ENCODE results near the gene CYP3A5. TPM values are rescaled to one million over a fixed set of nuclear protein-coding genes. Genes with fewer than 3 reads are reported as not detected.

CYP3A5 gene
- total and polyA plus RNA-seq, 2 experiments from 2014 or later, result 228 to 345 TPM

DNA sequence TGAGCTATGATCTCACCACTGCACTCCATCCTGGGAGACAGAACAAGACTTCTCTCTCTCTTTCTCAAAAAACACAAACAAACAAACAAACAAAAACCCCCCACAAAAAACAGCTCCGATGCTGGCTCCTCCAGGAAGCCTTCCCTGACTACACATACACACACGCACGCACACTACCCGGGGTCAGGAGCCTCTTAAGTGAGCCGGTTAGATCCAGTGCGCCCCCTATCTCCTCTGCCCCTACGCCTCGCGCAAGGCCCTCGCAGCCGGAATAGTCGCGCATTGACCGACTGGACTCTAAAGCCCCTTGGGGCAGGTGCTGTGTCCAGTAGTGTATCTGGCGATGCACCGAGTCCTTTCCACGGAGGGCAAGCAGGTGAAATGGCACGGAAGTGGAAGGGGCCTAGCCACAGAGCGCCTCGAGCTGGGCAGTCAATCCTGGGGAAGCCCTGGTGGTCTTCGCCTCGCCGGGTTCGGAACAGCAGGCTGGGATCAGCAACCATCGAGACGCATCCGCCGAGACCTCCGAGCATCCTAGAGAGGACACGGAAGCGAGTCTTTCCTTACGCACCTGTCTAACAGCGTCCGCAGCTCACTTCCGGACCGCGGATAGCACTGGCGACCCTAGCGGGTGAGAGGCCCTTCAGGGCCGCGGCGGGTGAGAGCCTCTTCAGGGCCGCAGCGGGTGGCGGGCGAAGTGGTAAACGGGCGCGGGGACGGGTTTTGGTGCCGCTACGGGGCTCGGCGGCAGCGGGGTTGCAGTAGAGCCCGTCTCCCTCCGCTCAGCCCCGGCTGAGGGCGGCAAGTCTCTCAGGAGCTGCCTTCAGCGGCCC, 63.2 kb downstream of the CYP3A5 start, which contains the start of gene ZSCAN25:
TSS of gene ZSCAN25 (plus strand) at position 588 of the 833 bp plus-strand sequence. CDS start 2,661 bp downstream, outside the sequence.
- no peak for TF ChIP-seq EZH2 (IDR thresholded peaks at IDR 0.05; ENCODE audit: borderline replicate concordance)
- TF ChIP-seq, protein P1, sequence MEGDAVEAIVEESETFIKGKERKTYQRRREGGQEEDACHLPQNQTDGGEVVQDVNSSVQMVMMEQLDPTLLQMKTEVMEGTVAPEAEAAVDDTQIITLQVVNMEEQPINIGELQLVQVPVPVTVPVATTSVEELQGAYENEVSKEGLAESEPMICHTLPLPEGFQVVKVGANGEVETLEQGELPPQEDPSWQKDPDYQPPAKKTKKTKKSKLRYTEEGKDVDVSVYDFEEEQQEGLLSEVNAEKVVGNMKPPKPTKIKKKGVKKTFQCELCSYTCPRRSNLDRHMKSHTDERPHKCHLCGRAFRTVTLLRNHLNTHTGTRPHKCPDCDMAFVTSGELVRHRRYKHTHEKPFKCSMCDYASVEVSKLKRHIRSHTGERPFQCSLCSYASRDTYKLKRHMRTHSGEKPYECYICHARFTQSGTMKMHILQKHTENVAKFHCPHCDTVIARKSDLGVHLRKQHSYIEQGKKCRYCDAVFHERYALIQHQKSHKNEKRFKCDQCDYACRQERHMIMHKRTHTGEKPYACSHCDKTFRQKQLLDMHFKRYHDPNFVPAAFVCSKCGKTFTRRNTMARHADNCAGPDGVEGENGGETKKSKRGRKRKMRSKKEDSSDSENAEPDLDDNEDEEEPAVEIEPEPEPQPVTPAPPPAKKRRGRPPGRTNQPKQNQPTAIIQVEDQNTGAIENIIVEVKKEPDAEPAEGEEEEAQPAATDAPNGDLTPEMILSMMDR (IDR thresholded peaks at IDR 0.05; ENCODE audit: poor library complexity), result peak; percentile 55
- WGBS (ENCODE audit: low lambda C conversion rate, missing lambda C conversion rate), result under 1% methylated on average over 60 of the region's 60 CpGs

DNA sequence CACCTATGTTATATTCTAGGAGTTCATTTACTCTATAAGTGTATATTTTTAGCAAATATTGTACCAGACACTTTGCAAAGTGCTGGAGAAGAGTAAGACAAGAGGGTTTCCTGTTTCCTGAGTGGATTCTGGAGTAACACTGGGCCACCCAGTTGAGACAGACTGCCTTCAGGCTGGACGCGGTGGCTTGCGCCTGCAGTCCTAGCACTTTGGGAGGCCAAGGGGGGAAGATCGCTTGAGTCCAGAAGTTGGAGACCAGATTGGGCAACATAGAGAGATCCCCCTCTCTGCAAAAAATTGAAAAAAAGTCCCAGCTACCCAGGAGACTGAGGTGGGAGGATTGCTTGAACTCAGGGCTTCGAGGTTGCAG, 63.8 kb downstream of the CYP3A5 start:
- no peak for DNase-seq (ENCODE audit: low spot score)
- H3K4me2 ChIP-seq, result peak overlapping the region; percentile 81
- H3K4me1 ChIP-seq (ENCODE audit: insufficient read depth), result peaks cover 6% of the 10 kb centered on the region
- no peaks in the 10 kb centered on the region for H3K27me3 ChIP-seq
- 91% methylated on average over 5 of the region's 5 CpGs for WGBS (ENCODE audit: low lambda C conversion rate, missing lambda C conversion rate)
- TF ChIP-seq, protein P1 (IDR thresholded peaks at IDR 0.05; ENCODE audit: poor library complexity), result no peak
- TF ChIP-seq EZH2phosphoT487 (IDR thresholded peaks at IDR 0.05; ENCODE audit: low read depth, severe bottlenecking, unreplicated experiment) (no peak), EZH2 (IDR thresholded peaks at IDR 0.05; ENCODE audit: borderline replicate concordance) (no peak)
- H4K20me1 ChIP-seq (ENCODE audit: insufficient read depth, poor library complexity, severe bottlenecking), result no peaks in the 10 kb centered on the region
- H3K79me2 ChIP-seq, result peaks cover 27% of the 10 kb centered on the region
- H3K4me3 ChIP-seq, result peak overlapping the region; percentile 76
- peak overlapping the region; percentile 98 for H2AFZ ChIP-seq
- no peaks in the 10 kb centered on the region for H3K9me2 ChIP-seq (replicated peaks; ENCODE audit: insufficient read depth)
- H3K36me3 ChIP-seq (replicated peaks; ENCODE audit: insufficient read depth, low read depth), result no peaks in the 10 kb centered on the region
- H3K9me3 ChIP-seq (ENCODE audit: low read depth), result no peaks in the 10 kb centered on the region
- H3K27ac ChIP-seq, result peak overlapping the region; percentile 89

More for the DNA sequence above, 63.2 kb downstream of the CYP3A5 start, which contains the start of gene ZSCAN25:
- no peaks in the 10 kb centered on the region for H3K27me3 ChIP-seq
- H3K79me2 ChIP-seq, result peaks cover 27% of the 10 kb centered on the region
- peak within 1 kb of the TSS; percentile 76 for H3K4me3 ChIP-seq
- peak within 1 kb of the TSS; percentile 98 for H2AFZ ChIP-seq
- peaks cover 6% of the 10 kb centered on the region for H3K4me1 ChIP-seq (ENCODE audit: insufficient read depth)
- no peaks in the 10 kb centered on the region for H4K20me1 ChIP-seq (ENCODE audit: insufficient read depth, poor library complexity, severe bottlenecking)
- no peaks in the 10 kb centered on the region for H3K9me2 ChIP-seq (replicated peaks; ENCODE audit: insufficient read depth)
- peak within 1 kb of the TSS; percentile 81 for H3K4me2 ChIP-seq
- peak; percentile 94 for DNase-seq (ENCODE audit: low spot score)
- peak within 1 kb of the TSS; percentile 89 for H3K27ac ChIP-seq
- no peaks in the 10 kb centered on the region for H3K36me3 ChIP-seq (replicated peaks; ENCODE audit: insufficient read depth, low read depth)
- H3K9me3 ChIP-seq (ENCODE audit: low read depth), result no peaks in the 10 kb centered on the region

DNA sequence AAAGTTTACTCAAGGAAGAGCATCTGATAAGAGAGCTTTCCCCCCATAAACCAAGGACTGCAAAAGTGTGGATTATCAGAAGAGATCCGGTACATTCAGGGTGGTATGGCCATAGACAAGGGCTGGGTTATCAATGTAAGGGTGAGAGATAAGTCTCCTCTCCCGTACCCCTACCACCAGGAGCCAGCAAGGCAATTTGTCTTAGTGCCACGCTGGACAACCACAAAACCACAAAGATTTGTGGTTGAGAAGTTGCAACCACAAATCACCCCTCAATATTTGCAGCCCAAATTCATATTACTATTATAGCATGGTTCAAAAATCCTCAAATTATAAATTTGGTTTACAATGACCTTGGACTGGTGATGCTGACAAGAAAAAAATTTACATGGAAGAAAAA, 65.3 kb downstream of the CYP3A5 start:
- H3K27me3 ChIP-seq, result no peaks in the 10 kb centered on the region
- WGBS (ENCODE audit: low lambda C conversion rate, missing lambda C conversion rate), result 77% methylated on average over 3 of the region's 3 CpGs

More for the DNA sequence above, 65.3 kb downstream of the CYP3A5 start:
- no peaks in the 10 kb centered on the region for H3K9me2 ChIP-seq (replicated peaks; ENCODE audit: insufficient read depth)
- H3K4me2 ChIP-seq, result no peak overlapping the region
- H3K9me3 ChIP-seq (ENCODE audit: low read depth), result no peaks in the 10 kb centered on the region
- no peak for TF ChIP-seq EZH2 (IDR thresholded peaks at IDR 0.05; ENCODE audit: borderline replicate concordance)
- TF ChIP-seq, protein P1 (IDR thresholded peaks at IDR 0.05; ENCODE audit: poor library complexity), result no peak
- TF ChIP-seq EZH2phosphoT487 (IDR thresholded peaks at IDR 0.05; ENCODE audit: low read depth, severe bottlenecking, unreplicated experiment), result no peak
- H3K4me3 ChIP-seq, result no peak overlapping the region
- no peak overlapping the region for H2AFZ ChIP-seq
- peaks cover 6% of the 10 kb centered on the region for H3K4me1 ChIP-seq (ENCODE audit: insufficient read depth)
- H3K79me2 ChIP-seq, result peaks cover 23% of the 10 kb centered on the region
- H4K20me1 ChIP-seq (ENCODE audit: insufficient read depth, poor library complexity, severe bottlenecking), result no peaks in the 10 kb centered on the region
- no peaks in the 10 kb centered on the region for H3K36me3 ChIP-seq (replicated peaks; ENCODE audit: insufficient read depth, low read depth)
- no peak overlapping the region for H3K27ac ChIP-seq
- no peak for DNase-seq (ENCODE audit: low spot score)
